Measurements from ENCODE around the gene PPP1CB.

DNA sequence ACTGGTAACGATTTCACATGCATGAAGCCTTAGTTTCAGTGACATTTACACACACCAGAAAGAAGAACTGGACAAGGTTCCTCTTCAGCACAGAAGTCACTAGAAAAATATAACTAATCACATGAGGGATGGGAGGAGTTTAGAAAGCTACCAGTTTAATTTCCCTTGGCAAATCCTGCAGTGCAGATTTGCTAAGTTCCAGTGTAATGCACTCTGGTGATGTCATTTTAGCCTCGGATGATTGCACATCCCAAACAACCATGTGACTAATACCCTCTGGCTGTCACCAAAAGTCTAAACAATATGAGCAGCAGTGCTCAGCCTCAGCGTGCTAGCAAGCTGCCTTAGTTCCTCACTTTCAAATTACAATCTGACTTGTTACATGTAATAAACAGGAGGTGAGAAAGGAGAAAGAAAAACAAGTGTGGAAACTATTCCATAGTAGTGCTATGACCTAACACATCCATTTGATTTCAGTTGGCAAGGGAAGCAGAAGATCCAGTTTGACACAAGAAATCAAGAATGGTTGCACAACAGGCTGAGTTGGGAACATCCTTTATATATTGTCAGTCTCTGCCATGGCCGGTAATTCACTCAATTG is 35.3 kb upstream of the PPP1CB start:
- TF ChIP-seq CTCF (IDR thresholded peaks at IDR 0.05) (no peak), POLR2A (IDR thresholded peaks at IDR 0.05) (peak in 2 of 3 donors; percentile 22 to 38)
